H1 (cell line): ENCODE data around the gene ABI1.

Experiments used
- CHD2 ChIP-seq: IDR thresholded peaks from 2 replicates; pipeline ENCODE4 v1.6.1; 2012; ENCODE audit warnings: low read length, improper control_type of control experiment
- CTCF ChIP-seq, 3 experiments: IDR thresholded peaks; 1 replicate in 2 of 3; 2 replicates in 1 of 3; pipeline versions ENCODE4 v1.5.1 to v1.6.1; 2011; ENCODE audit warnings: low read length in 3 of 3, mild to moderate bottlenecking in 3 of 3, inconsistent platforms in 2 of 3, low read depth in 1 of 3, moderate library complexity in 1 of 3; ENCODE audit not compliant: insufficient read depth in 1 of 3; ENCODE audit errors: control extremely low read depth in 1 of 3
- EP300 ChIP-seq, 2 experiments: IDR thresholded peaks; 1 replicate in 1 of 2; 2 replicates in 1 of 2; pipeline ENCODE4 v1.6.1; 2011 to 2012; ENCODE audit warnings: low read depth in 2 of 2, low read length in 2 of 2, mild to moderate bottlenecking in 2 of 2, borderline replicate concordance in 1 of 2, inconsistent platforms in 1 of 2, moderate library complexity in 1 of 2
- GABPA ChIP-seq: IDR thresholded peaks from 2 replicates; pipeline ENCODE4 v1.6.1; 2011; ENCODE audit warnings: mild to moderate bottlenecking, low read length, moderate library complexity, borderline replicate concordance; ENCODE audit not compliant: insufficient read depth
- POLR2A ChIP-seq, 2 experiments: IDR thresholded peaks; 1 replicate in 1 of 2; 2 replicates in 1 of 2; pipeline ENCODE4 v1.6.1; 2011; ENCODE audit warnings: low read depth in 2 of 2, low read length in 2 of 2, mild to moderate bottlenecking in 2 of 2; ENCODE audit errors: control extremely low read depth in 1 of 2
- POLR2AphosphoS5 ChIP-seq: IDR thresholded peaks from 2 replicates; pipeline ENCODE4 v1.6.1; 2011; ENCODE audit warnings: low read depth, low read length

- TF ChIP-seq POLR2AphosphoS5: no peak
- no peak for TF ChIP-seq CHD2
- TF ChIP-seq CTCF (IDR thresholded peaks at IDR 0.05; ENCODE audit: control extremely low read depth in 1 of 3, insufficient read depth in 1 of 3, low read depth in 1 of 3, low read length in 3 of 3): no peak
- no peak for TF ChIP-seq GABPA
- TF ChIP-seq POLR2A (IDR thresholded peaks at IDR 0.05; ENCODE audit: control extremely low read depth in 1 of 2, low read depth in 2 of 2, low read length in 2 of 2): no peak
- TF ChIP-seq EP300 (IDR thresholded peaks at IDR 0.05; ENCODE audit: borderline replicate concordance in 1 of 2, low read depth in 2 of 2, low read length in 2 of 2): no peak
Observed at GRCh38 chr10:26832960-26833359, 27.8 kb downstream of the ABI1 start.
